ENCODE results near the gene XKR3. TPM values are rescaled to one million over a fixed set of nuclear protein-coding genes. Genes with fewer than 3 reads are reported as not detected.

The XKR3 gene
- total RNA-seq, 6 experiments from 2014 or later = not detected

- no peak for DNase-seq
- Mint-ChIP-seq H3K4me1 (ENCODE audit: low read depth) (no peaks in the 10 kb centered on the region), H3K4me3 (no peak overlapping the region), H3K9me3 (peaks cover 56% of the 10 kb centered on the region), H3K27me3 (ENCODE audit: insufficient read depth) (no peaks in the 10 kb centered on the region; the same call in 1 of the 2 replicates), H3K36me3 (ENCODE audit: low read depth) (peaks cover 6% of the 10 kb centered on the region; the same call in 1 of the 2 replicates), H3K27ac (no peak overlapping the region)
- no peak for TF ChIP-seq CTCF (IDR thresholded peaks at IDR 0.05)
Observed at GRCh38 chr22:16847271-16847670, 22.1 kb upstream of the XKR3 start.

DNA sequence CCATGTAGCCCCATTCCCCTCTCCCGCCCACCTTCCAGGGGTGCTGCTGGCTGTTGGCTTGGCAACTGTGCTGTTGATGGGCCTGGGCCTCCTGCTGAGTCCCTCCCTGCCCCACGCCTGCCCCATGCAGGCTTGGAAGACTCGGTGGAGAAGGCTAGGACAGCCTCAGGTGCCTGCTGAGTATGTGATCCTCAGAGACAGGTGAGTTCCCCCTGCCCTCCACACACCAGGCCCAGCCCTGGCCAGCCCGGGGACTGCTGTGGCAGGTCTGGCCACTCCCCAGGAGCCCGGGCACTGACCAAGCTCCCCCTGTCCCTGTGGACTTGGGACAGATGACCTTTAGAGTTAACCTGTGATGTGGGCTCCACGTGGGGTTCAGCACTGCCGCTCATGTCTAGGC, 20.7 kb upstream of the XKR3 start:
- TF ChIP-seq CTCF (IDR thresholded peaks at IDR 0.05) = no peak
- Mint-ChIP-seq H3K9me3 (peaks cover 49% of the 10 kb centered on the region), H3K36me3 (ENCODE audit: low read depth) (peaks cover 6% of the 10 kb centered on the region; the same call in 1 of the 2 replicates), H3K4me1 (ENCODE audit: low read depth) (no peaks in the 10 kb centered on the region), H3K4me3 (no peak overlapping the region), H3K27me3 (ENCODE audit: insufficient read depth) (no peaks in the 10 kb centered on the region; the same call in 1 of the 2 replicates), H3K27ac (no peak overlapping the region)
- no peak for DNase-seq

- DNase-seq = no peak
- no peaks in the 10 kb centered on the region; the same call in 1 of the 2 replicates for H3K27me3 Mint-ChIP-seq (ENCODE audit: insufficient read depth)
- H3K27ac Mint-ChIP-seq = no peak overlapping the region
- H3K9me3 Mint-ChIP-seq = peaks cover 53% of the 10 kb centered on the region
- H3K36me3 Mint-ChIP-seq (ENCODE audit: low read depth) = peaks cover 6% of the 10 kb centered on the region; the same call in 1 of the 2 replicates
- H3K4me3 Mint-ChIP-seq = no peak overlapping the region
- no peaks in the 10 kb centered on the region for H3K4me1 Mint-ChIP-seq (ENCODE audit: low read depth)
- no peak for TF ChIP-seq CTCF (IDR thresholded peaks at IDR 0.05)
Observed at GRCh38 chr22:16845465-16845864, 20.3 kb upstream of the XKR3 start.

DNA sequence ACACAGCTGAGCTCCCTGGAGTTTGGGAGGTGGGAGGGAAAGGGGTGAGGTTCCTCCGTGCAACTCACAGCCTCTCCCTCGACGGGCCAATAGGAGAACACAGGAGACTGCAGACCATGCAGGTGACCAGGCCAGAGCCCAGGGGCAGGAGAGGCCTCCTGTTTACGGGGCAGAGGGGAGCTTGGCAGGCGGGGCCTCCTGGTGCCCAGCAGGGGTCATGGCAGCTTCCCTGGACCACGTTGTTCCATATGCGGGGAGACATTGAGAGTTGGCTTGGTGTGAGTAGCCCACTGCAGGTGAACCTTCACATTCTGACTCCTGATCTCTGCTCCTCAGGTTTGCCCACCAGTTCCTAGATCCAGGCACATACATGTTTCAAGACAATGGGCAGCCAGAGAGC, 19.3 kb upstream of the XKR3 start:
- Mint-ChIP-seq H3K36me3 (ENCODE audit: low read depth) (peaks cover 6% of the 10 kb centered on the region; the same call in 1 of the 2 replicates), H3K27ac (no peak overlapping the region), H3K4me1 (ENCODE audit: low read depth) (no peaks in the 10 kb centered on the region), H3K9me3 (peaks cover 54% of the 10 kb centered on the region), H3K27me3 (ENCODE audit: insufficient read depth) (no peaks in the 10 kb centered on the region), H3K4me3 (no peak overlapping the region)
- no peak for TF ChIP-seq CTCF (IDR thresholded peaks at IDR 0.05)
- no peak for DNase-seq

DNA sequence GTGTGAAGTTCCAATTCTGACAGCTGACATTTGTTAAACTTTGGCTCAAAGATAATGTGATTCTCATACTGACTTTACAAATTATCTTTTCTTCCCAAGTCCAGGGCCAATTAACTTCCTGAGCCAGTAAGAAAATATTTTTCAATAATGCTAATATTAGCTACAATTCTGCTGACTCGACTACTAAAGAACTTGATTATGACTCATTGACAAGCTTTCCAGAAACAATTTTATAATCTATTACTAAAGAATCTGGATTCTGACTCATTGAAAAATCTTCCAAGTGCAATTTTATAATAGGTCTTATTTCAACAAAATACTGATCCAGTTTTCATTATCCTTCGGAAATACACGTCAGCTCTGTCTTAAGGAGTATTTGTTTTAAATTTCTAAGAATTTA, 12.9 kb upstream of the XKR3 start:
- no peaks in the 10 kb centered on the region for H3K27me3 Mint-ChIP-seq (ENCODE audit: insufficient read depth)
- TF ChIP-seq CTCF (IDR thresholded peaks at IDR 0.05) = no peak
- peaks cover 4% of the 10 kb centered on the region; the same call in 1 of the 2 replicates for H3K36me3 Mint-ChIP-seq (ENCODE audit: low read depth)
- H3K4me3 Mint-ChIP-seq = no peak overlapping the region
- peaks cover 50% of the 10 kb centered on the region for H3K9me3 Mint-ChIP-seq
- DNase-seq = no peak
- no peak overlapping the region for H3K27ac Mint-ChIP-seq
- H3K4me1 Mint-ChIP-seq (ENCODE audit: low read depth) = no peaks in the 10 kb centered on the region

GRCh38 chr22:16834971-16835370, 9.8 kb upstream of the XKR3 start:
- DNase-seq = no peak
- no peak for TF ChIP-seq CTCF (IDR thresholded peaks at IDR 0.05)
- Mint-ChIP-seq H3K9me3 (peaks cover 65% of the 10 kb centered on the region), H3K36me3 (ENCODE audit: low read depth) (no peaks in the 10 kb centered on the region; the same call in 1 of the 2 replicates), H3K4me1 (ENCODE audit: low read depth) (no peaks in the 10 kb centered on the region), H3K27me3 (ENCODE audit: insufficient read depth) (no peaks in the 10 kb centered on the region), H3K4me3 (no peak overlapping the region), H3K27ac (no peak overlapping the region)
